AG09319 (cell line): ENCODE data around the gene OTUB2.

Experiments
- DNase-seq: peaks from one replicate; pipeline ENCODE4 v3.0.0-alpha.2; 2010; ENCODE audit warnings: low read depth; ENCODE audit errors: extremely low read depth
- TF ChIP-seq, protein P1 (sequence below): IDR thresholded peaks from 2 replicates; pipeline ENCODE4 v1.5.1; 2011; ENCODE audit warnings: low read depth, mild to moderate bottlenecking, inconsistent platforms, low read length, moderate library complexity

The OTUB2 gene

DNA sequence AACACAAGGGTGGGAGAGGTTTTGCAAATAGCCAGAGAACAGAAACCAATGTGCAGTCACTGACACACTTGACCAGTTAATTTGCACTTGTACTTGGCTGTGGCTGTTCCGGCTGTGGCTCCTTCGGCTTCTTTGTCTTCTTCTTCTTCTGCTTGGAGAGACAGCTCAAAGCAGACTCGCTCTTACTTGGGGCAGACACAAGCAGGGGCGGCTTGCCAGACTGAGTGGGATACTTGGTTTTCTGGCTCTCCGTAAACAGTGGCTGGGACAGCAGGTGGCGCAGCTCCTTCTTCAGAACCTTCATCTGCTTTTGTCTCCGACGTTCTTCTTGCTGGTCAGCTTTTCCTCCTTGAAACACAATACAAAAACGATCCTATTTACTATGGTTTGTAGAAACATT is 25.0 kb downstream of the OTUB2 start:
- DNase-seq = no peak
- TF ChIP-seq, protein P1, sequence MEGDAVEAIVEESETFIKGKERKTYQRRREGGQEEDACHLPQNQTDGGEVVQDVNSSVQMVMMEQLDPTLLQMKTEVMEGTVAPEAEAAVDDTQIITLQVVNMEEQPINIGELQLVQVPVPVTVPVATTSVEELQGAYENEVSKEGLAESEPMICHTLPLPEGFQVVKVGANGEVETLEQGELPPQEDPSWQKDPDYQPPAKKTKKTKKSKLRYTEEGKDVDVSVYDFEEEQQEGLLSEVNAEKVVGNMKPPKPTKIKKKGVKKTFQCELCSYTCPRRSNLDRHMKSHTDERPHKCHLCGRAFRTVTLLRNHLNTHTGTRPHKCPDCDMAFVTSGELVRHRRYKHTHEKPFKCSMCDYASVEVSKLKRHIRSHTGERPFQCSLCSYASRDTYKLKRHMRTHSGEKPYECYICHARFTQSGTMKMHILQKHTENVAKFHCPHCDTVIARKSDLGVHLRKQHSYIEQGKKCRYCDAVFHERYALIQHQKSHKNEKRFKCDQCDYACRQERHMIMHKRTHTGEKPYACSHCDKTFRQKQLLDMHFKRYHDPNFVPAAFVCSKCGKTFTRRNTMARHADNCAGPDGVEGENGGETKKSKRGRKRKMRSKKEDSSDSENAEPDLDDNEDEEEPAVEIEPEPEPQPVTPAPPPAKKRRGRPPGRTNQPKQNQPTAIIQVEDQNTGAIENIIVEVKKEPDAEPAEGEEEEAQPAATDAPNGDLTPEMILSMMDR = peak; percentile 48

DNA sequence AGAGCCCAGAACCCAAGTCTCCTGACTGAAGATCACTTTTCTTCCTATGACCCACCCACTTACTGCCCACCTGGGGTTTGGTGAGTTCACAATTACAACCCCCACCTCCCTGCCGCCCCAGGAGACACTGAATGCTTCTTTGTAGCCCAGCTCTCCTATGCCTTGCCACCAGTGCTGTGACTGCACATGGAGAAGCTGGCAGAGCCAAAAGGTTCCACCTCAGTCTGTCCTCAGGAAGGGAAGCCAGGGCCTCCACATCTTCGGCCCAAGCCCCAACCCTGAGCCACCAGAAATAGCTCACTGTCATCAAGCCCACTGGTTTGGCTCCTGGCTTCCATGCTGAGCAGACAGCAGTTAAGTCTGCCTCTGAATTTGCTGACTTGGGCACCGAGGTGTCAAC is 25.6 kb downstream of the OTUB2 start:
- TF ChIP-seq, protein P1 = no peak
- no peak for DNase-seq

DNA sequence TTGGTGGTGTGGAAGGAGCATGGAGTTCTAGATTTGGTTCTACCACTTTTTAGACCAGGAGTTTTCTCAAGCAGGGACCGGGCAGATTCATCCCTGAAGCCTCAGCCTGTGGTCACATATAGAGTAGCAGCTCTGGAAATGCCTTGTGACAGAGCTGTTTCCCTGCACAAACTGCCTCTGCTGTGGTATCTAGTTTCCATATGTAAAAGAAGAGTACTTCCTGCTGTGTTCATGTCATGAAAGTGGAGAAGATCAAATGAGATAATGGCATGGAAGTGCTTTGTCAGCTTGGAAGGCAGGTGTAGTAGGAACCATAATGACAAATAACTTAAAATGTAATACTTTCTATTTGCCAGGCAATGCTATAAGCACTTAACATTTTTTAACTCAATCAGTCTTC is 26.1 kb downstream of the OTUB2 start:
- no peak for DNase-seq
- TF ChIP-seq, protein P1 = no peak

DNA sequence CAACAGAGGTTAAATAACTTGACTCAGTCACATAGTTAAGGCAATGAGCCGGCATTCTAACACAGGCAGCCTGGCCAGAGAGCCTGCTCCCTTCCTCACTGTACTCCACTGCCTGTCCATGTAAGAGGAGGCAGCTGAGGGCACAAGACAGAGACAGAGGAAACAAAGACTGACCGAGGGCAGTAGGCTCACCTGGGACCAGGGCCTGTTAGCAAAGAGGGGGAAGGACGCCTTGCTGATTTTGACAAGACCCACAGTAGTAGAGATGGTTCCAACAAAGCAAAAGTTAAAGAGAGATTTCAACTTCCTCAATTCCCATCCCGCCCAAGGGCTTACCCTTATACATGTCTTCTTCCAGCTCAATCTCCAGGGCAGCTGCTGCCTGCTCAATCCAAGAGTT is 26.5 kb downstream of the OTUB2 start:
- DNase-seq = no peak
- TF ChIP-seq, protein P1 = no peak

DNA sequence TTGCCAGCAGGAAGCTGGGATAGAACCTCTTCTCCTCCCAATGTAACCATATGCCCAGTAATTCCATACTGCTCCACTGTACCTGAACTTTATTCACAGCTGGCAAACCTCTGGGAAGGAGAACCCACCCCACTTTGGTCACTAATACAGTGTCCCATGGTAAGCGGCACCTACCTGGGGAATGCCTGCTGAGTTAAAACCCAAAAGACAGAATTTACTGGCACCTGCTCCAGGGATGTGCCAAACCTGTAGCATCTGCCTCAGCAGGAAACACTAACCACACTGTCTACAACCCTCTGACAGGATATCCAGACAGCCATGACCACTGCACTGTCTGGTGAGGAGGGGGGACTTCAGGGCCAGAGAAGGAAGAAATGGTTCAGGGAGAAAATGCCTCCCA is 28.3 kb downstream of the OTUB2 start:
- TF ChIP-seq, protein P1 = no peak
- DNase-seq = no peak

DNA sequence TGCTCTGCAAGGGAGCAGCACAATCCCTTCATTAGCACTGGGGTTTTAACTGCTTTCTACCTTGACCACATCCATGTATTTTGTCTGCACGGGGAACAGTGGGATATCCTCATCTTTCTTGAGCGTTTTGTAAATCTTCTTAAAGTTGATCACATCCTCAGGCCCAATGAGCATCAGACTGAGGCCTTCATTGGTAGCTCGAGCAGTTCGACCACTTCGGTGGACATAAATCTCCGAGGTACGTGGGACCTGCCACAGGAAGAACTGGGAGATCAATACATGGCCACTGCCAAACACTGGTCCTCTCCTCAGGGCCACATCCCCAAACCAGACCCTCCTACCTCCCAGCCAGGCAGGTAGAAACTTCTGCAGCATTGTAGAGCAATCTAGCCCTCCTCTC is 28.8 kb downstream of the OTUB2 start:
- TF ChIP-seq, protein P1 = no peak
- DNase-seq = no peak

DNA sequence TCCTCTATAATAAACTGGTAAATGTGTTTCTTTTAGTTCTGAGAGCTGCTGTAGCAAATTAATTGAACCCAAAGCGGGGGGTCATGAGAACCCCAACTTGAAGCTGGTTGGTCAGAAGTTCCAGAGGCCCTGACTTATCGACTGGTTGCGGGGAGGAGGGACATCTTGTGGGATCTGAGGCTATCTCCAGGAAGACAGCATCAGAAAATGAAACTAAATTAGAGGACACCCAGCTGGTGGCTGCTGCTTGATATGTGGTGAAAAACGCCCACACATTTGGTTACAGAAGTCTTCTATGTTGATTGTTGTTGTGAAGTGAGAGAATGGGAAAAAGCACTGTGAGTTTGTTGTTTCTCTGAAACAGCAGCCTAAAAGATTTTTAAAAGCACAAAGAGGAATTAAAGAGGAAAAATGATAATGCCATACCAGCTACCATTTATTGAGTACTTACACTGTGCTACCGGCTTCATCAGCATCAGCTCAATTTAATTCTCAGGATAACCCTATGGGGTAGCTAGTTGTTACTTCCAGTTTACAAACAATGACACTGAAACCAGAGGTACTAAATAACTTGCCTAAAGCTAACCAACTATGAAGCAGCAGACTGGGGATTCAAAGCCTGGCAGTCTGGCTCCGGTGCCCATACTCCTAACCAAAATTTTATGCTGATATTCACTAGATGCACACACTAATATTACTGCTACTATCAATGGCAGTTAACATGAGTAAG is 30.6 kb downstream of the OTUB2 start:
- DNase-seq = no peak
- TF ChIP-seq, protein P1 = no peak
